ENCODE measurements around the gene AHDC1. TPM values are rescaled to one million over a fixed set of nuclear protein-coding genes. Genes with fewer than 3 reads are reported as not detected.

AHDC1 gene
- total and polyA plus RNA-seq, 9 of the 15 experiments (the other 6 are each of a cell fraction or from before 2014, with no cell fraction given) = 0.21 to 36.4 (median 4.7) TPM

DNA sequence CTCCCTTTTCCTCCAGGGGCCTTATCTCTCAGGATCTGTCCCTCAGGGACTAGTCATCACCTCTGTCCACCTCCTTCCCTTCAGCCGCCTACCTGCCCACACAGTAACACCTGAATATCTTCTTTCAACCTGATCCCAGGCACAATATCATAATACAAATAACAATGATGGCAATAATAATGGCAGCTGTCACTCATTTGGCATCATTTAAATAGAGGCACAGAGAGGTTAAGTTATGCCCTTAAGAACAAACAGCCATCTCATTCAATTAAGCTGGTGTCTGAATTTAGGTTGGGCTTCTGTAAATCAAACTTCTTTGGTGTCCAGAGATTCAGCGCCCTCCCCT lies 47.5 kb downstream of the AHDC1 start (continued):
- TF ChIP-seq, protein P1, sequence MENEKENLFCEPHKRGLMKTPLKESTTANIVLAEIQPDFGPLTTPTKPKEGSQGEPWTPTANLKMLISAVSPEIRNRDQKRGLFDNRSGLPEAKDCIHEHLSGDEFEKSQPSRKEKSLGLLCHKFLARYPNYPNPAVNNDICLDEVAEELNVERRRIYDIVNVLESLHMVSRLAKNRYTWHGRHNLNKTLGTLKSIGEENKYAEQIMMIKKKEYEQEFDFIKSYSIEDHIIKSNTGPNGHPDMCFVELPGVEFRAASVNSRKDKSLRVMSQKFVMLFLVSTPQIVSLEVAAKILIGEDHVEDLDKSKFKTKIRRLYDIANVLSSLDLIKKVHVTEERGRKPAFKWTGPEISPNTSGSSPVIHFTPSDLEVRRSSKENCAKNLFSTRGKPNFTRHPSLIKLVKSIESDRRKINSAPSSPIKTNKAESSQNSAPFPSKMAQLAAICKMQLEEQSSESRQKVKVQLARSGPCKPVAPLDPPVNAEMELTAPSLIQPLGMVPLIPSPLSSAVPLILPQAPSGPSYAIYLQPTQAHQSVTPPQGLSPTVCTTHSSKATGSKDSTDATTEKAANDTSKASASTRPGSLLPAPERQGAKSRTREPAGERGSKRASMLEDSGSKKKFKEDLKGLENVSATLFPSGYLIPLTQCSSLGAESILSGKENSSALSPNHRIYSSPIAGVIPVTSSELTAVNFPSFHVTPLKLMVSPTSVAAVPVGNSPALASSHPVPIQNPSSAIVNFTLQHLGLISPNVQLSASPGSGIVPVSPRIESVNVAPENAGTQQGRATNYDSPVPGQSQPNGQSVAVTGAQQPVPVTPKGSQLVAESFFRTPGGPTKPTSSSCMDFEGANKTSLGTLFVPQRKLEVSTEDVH (IDR thresholded peaks at IDR 0.05; ENCODE audit: low read depth, partially characterized antibody) = peak; percentile 36
- TF ChIP-seq BRD9 (IDR thresholded peaks at IDR 0.05; ENCODE audit: low read depth, partially characterized antibody) (peak; percentile 59), ZC3H4 (CRISPR knock-in tag; IDR thresholded peaks at IDR 0.05; ENCODE audit: borderline replicate concordance) (no peak), FOSL1 (tag; conservative IDR thresholded peaks at IDR 0.05) (0 out of 2 replicates have a peak, but pooled peaks have one; percentile 12), YY1 (IDR thresholded peaks at IDR 0.05; ENCODE audit: borderline replicate concordance in 1 of 3, control insufficient read depth in 1 of 3, extremely low read depth in 1 of 3, insufficient read depth in 3 of 3, insufficient read length in 1 of 3, insufficient replicate concordance in 2 of 3, low read depth in 1 of 3, low read length in 2 of 3) (no peak), CHD4 (IDR thresholded peaks at IDR 0.05; ENCODE audit: insufficient read depth, insufficient replicate concordance, low read depth, low read length, poor library complexity, severe bottlenecking) (peak; percentile 71), GTF2E2 (tag; IDR thresholded peaks at IDR 0.05) (no peak)
- TF ChIP-seq, protein P2, sequence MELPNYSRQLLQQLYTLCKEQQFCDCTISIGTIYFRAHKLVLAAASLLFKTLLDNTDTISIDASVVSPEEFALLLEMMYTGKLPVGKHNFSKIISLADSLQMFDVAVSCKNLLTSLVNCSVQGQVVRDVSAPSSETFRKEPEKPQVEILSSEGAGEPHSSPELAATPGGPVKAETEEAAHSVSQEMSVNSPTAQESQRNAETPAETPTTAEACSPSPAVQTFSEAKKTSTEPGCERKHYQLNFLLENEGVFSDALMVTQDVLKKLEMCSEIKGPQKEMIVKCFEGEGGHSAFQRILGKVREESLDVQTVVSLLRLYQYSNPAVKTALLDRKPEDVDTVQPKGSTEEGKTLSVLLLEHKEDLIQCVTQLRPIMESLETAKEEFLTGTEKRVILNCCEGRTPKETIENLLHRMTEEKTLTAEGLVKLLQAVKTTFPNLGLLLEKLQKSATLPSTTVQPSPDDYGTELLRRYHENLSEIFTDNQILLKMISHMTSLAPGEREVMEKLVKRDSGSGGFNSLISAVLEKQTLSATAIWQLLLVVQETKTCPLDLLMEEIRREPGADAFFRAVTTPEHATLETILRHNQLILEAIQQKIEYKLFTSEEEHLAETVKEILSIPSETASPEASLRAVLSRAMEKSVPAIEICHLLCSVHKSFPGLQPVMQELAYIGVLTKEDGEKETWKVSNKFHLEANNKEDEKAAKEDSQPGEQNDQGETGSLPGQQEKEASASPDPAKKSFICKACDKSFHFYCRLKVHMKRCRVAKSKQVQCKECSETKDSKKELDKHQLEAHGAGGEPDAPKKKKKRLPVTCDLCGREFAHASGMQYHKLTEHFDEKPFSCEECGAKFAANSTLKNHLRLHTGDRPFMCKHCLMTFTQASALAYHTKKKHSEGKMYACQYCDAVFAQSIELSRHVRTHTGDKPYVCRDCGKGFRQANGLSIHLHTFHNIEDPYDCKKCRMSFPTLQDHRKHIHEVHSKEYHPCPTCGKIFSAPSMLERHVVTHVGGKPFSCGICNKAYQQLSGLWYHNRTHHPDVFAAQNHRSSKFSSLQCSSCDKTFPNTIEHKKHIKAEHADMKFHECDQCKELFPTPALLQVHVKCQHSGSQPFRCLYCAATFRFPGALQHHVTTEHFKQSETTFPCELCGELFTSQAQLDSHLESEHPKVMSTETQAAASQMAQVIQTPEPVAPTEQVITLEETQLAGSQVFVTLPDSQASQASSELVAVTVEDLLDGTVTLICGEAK (IDR thresholded peaks at IDR 0.05) = no peak
- TF ChIP-seq, protein P2 (CRISPR knock-in tag; IDR thresholded peaks at IDR 0.05) = no peak
- TF ChIP-seq, protein P3, sequence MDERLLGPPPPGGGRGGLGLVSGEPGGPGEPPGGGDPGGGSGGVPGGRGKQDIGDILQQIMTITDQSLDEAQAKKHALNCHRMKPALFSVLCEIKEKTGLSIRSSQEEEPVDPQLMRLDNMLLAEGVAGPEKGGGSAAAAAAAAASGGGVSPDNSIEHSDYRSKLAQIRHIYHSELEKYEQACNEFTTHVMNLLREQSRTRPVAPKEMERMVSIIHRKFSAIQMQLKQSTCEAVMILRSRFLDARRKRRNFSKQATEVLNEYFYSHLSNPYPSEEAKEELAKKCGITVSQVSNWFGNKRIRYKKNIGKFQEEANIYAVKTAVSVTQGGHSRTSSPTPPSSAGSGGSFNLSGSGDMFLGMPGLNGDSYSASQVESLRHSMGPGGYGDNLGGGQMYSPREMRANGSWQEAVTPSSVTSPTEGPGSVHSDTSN (CRISPR knock-in tag; IDR thresholded peaks at IDR 0.05; ENCODE audit: low read depth) = no peak
- TF ChIP-seq, protein P3 (tag; conservative IDR thresholded peaks at IDR 0.05; ENCODE audit: low read depth) = peak; percentile 84

Measured in K562 (cell line).